Pancreas (tissue), 10 donors: ENCODE data around the gene NPIPA1. TPM values are rescaled to one million over a fixed set of nuclear protein-coding genes. Genes with fewer than 3 reads are reported as not detected.
"Not testable (repeated sequence)": the region's sequence is repeated elsewhere in the genome, so short reads cannot be mapped to it uniquely, and the experiment has no call there.

Experiments
- ATAC-seq, 4 donors: fragments of 200-7000 bp; cut with Tn5 transposase; one replicate each; pipeline versions ENCODE4 v1.8.0 to v1.9.1; 2020; ENCODE audit warnings: mild to moderate bottlenecking in 4 of 4, moderate library complexity in 4 of 4
- DNase-seq, 6 donors: peaks; one replicate each; pipeline ENCODE4 v3.0.0-alpha.2; 2020
- FAIRE-seq: peaks from 2 replicates; lab custom pipeline; 2012; peaks lifted over from hg19 to GRCh38; lab: Jason Lieb, UNC
- H3K27ac ChIP-seq, 4 donors: fragments of 200-600 bp; sonication (generic); 1 replicate in 3 of 4; 2 replicates in 1 of 4; pipeline versions ENCODE4 v1.5.0 to v1.8.0; 2020
- H3K27me3 ChIP-seq, 4 donors: fragments of 200-600 bp; one replicate each; pipeline ENCODE4 v1.8.0; 2021
- H3K36me3 ChIP-seq, 3 donors: fragments of 200-600 bp; sonication (generic) in 1 of 3; one replicate each; pipeline versions ENCODE4 v1.5.0 to v1.8.0; 2020 to 2021
- H3K4me1 ChIP-seq, 3 donors: fragments of 200-600 bp; one replicate each; pipeline ENCODE4 v1.8.0; 2021
- H3K4me3 ChIP-seq, 4 donors: fragments of 200-600 bp; sonication (generic) in 2 of 4; one replicate each; pipeline versions ENCODE4 v1.5.0 to v1.8.0; 2020 to 2021
- H3K9me3 ChIP-seq, 4 donors: fragments of 200-600 bp; one replicate each; pipeline ENCODE4 v1.8.0; 2021
- WGBS, 2 donors: extraction: QIAGEN DNeasy Blood & Tissue Kit; methylation state at CpG; one replicate each; pipeline ENCODE4 v1.1.7; 2013; 5-methylcytosine and 5-hydroxymethylcytosine counted together
- intact Hi-C, 3 donors: fragments of 100-400 bp; cut with DNase I; formaldehyde crosslinking; loops; one replicate each; pipeline versions ENCODE4 v1.11.1 to v1.14.2; 2022
- polyA plus RNA-seq, 2 donors: library from polyadenylated mRNA; stranded (reverse); fragments of 200-250 nt; gene quantifications; one replicate each; pipeline ENCODE4 v1.2.3, GENCODE V29; 2013
- total RNA-seq, 6 donors: library from RNA; stranded (reverse); fragmentation: NEBNext Ultra II Directional in 4 of 6; extraction: Animal tissue kit (Norgen Biotek cat#: 25700) in 4 of 6; gene quantifications; one replicate each; pipeline versions ENCODE4 v1.2.1 to v1.2.4, GENCODE V29; 2021 to 2023
- donor health status: healthy with polysubstance abuse.
- donor health status: DM: no; HTN: no; CAD: no; lungs with moderate emphysema.
- donor health status: DM: no; HTN: no; CAD: no.
- donor health status: control.
- donor health status: control.
- donor health status: Bipolar disorder and iron deficiency.
- donor health status: DM: yes; HTN: yes; CAD: no.
- donor health status: DM: no; HTN: no; CAD: no.
- donor health status: DM: no; HTN: no; CAD: no.
- donor health status: DM: yes; HTN: yes; CAD: no.

Gene NPIPA1
- total and polyA plus RNA-seq, 8 donors = 22.8 to 126 (median 38.2) TPM

DNA sequence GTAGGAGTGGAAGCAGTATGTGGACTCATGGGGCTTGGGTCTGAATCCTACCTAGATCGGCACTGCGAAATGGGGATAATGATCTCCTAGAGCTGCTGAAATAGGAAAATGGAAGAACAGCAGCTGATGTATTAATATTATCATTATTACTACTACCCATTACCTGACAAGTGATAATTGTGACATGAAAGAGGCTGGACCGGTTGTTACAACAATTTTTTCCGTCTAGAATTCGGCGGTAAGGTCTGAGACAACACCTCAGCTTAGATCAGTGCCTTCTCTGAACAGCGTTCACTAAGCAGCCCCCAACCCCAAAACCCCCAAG is 37.0 kb downstream of the NPIPA1 start:
- H3K4me3 ChIP-seq = peak overlapping the region; percentile 80 to 96 (median 88)
- WGBS, 2 donors = 1% methylated on average over 7 of the region's 7 CpGs
- intact Hi-C loops, H3K36me3 ChIP-seq, FAIRE-seq, DNase-seq, ATAC-seq, H3K27me3 ChIP-seq, H3K9me3 ChIP-seq: not testable (repeated sequence)
- H3K27ac ChIP-seq = peak overlapping the region; percentile 93 to 98 (median 96)
- peaks cover 8 to 23% (median 12%) of the 10 kb centered on the region in 3 donors for H3K4me1 ChIP-seq

DNA sequence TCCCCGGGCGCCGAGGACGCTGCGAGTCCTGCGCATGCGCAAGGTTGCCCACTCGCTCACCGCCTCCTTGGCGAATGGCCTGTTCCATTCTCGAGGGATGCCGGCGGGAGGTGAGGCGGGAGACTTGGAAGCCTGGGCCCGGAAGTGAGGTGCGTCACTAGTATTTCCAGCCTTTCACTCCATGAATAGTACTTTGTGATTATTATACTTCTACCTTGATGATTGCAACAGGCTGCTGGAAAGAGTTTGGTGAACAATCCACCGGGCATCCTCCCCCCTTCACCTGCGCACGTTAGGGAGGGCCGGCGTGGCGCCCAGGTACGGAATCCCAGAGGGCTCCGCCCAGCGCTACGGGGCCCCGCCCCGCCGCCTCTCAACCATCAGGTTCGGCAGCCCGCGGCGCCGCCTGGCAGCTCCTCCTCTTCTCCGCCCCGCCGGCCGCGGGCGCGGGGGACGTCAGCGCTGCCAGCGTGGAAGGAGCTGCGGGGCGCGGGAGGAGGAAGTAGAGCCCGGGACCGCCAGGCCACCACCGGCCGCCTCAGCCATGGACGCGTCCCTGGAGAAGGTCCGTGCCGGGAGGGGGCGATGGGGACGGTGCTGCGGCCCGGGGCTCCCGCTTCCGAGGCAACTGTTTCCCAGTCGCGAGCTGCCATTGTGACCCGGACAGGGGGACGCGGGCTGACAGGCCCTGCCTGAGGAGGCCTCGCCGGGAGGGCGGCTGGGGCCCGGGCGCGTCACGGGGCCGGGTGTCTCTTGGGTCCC is 37.6 kb downstream of the NPIPA1 start, which contains the start of gene PDXDC1:
Gene PDXDC1 (plus strand): TSS at position 371 of the 762 bp plus-strand sequence. CDS start 174 bp downstream, at position 545.
- ATAC-seq = peak; percentile 91 to 96 (median 95)
- FAIRE-seq = not testable (repeated sequence)

DNA sequence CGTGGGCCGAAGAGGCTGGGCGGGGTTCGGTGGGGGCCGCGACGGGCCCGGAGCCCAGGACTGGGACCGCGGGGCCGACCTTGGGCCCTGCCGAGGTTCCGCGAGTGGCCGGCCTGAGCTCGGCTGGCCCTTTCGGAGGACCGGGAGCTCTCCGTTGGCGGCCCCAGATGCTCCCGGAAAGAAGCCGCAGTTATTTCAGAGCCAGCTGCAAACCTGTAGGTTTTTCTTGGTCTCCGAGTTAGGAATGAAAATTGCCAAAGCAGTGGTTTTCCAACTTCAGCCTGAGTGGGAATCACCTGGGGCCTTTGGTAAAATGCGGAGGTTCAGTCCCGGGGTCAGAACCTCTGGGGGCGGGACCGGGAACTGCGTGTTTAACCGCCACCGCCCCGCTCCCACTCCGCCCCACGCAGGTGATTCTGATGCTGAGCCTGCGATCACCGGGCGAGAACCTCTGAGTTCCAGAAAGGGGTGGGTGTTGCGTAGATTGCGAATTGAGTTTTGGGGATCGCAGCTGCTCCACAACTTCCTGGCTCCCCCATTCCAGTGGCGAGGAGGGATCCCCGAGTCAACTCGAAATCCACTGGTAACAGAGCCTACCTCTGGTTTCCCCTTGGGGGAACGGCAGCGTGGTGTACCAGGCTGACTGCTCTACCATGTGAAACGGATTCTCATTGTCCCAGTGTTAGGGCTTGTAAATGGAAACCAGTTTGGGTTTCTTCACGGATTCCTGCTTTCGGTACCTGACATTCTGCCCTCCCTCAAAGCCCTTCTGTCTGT is 38.4 kb downstream of the NPIPA1 start:
- H3K9me3 ChIP-seq, H3K27me3 ChIP-seq, intact Hi-C loops, FAIRE-seq, H3K36me3 ChIP-seq: not testable (repeated sequence)
- Histone ChIP-seq H3K4me3 (peak overlapping the region; percentile 80 to 96 (median 88)), H3K27ac (peak overlapping the region; percentile 93 to 98 (median 96)), H3K4me1 (peaks cover 21 to 37% (median 25%) of the 10 kb centered on the region in 3 donors)
- DNase-seq (peak; percentile 63 to 87 (median 69)), ATAC-seq (peak; percentile 39 to 44 (median 42))
- 1% methylated on average over 39 to 47 of the region's 47 CpGs for WGBS, 2 donors

More for the DNA sequence above, 37.6 kb downstream of the NPIPA1 start, which contains the start of gene PDXDC1:
- H3K36me3 ChIP-seq, intact Hi-C loops, H3K27me3 ChIP-seq, H3K9me3 ChIP-seq: not testable (repeated sequence)
- Histone ChIP-seq H3K4me1 (peaks cover 13 to 29% (median 17%) of the 10 kb centered on the region in 3 donors), H3K27ac (peak within 1 kb of the TSS; percentile 93 to 98 (median 96)), H3K4me3 (peak within 1 kb of the TSS; percentile 80 to 96 (median 88))
- 1% methylated on average over 69 to 74 of the region's 74 CpGs for WGBS, 2 donors
- peak; percentile 98 to 100 (median 99) for DNase-seq

DNA sequence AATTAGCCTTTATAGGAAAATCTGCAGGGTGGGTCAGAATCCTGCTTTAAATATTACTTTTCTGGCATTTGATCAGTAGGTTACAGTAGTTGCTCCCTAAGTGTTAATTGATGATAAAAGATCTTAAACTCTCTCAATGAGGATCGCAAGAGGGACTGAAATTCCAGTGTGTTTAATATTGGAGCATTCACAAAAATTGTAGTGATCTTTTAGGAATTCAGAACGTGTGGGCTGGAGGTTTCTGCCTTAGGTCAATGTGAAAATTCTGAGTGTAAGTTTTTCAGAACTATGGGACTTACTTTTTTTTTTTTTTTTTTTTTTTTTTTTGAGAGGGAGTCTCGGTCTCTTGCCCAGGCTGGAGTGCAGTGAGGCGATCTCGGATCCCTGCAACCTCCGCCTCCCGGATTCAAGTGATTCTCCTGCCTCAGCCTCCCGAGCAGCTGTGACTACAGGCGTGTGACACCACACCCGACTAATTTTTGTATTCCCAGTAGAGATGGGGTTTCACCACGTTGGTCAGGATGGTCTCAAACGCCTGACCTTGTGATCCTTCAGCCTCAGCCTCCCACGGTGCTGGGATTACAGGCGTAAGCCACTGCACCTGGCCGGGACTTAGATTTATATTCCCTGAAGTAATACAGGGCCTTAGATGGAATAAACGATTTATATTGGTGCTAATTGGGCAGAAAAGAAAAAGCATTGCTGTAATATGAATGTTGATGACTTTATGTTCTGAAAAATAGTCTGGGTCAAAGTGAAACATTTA is 39.9 kb downstream of the NPIPA1 start:
- H3K27ac ChIP-seq, intact Hi-C loops, H3K27me3 ChIP-seq, H3K9me3 ChIP-seq, DNase-seq, H3K36me3 ChIP-seq, ATAC-seq, H3K4me3 ChIP-seq, FAIRE-seq: not testable (repeated sequence)
- WGBS, 2 donors = 61 to 67% methylated on average over 13 to 14 of the region's 16 CpGs
- peaks cover 32 to 48% (median 41%) of the 10 kb centered on the region in 3 donors for H3K4me1 ChIP-seq

DNA sequence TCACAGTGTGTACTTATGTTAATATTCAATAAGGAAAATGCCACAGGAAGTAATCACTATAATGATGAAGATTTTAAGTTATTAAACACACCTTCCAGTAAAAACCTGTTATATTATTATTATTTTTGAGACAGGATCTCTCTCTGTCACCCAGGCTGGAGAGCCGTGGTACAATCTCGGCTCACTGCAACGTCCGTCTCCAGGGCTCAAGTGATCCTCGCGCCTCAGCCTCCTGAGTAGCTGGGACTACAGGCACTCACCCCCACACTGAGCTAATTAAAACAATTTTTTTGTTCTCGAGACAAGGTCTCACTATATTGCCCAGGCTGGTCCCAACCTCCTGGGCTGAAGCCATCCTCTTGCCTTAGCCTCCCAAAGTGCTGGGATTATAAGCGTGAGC is 41.0 kb downstream of the NPIPA1 start:
- intact Hi-C loops = not testable (repeated sequence)
- H3K27ac ChIP-seq = peak overlapping the region in 2 of 4 donors; percentile 5 to 24

DNA sequence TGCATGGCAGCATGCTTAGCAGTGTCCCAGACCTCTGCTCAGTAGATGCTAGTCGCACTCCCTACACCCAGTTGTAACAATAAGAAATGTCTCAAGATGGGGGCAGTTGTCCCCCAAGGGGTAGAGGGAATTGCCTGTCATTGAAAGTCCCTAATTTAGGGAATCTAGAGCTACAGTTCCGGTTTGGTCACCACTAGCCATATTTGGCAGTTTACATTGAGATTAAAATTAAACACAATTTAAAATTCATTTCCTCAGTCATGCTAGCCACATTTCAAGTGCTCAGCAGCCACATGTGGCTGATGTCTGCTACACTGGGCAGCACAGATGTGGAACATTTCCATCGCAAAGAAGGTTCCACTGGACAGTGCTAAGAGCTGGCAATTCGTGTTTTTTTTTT is 41.7 kb downstream of the NPIPA1 start:
- H3K4me3 ChIP-seq, intact Hi-C loops, H3K36me3 ChIP-seq, FAIRE-seq, H3K27me3 ChIP-seq, ATAC-seq, H3K9me3 ChIP-seq, DNase-seq: not testable (repeated sequence)
- WGBS, 2 donors = 53 to 57% methylated on average over 4 of the region's 4 CpGs
- Histone ChIP-seq H3K27ac (peak overlapping the region; percentile 5 to 60 (median 32)), H3K4me1 (peaks cover 35 to 52% (median 46%) of the 10 kb centered on the region in 3 donors)

More for the DNA sequence above, 41.0 kb downstream of the NPIPA1 start:
- WGBS, 2 donors = 80 to 82% methylated on average over 8 of the region's 8 CpGs
- peaks cover 35 to 55% (median 48%) of the 10 kb centered on the region in 3 donors for H3K4me1 ChIP-seq
- H3K27me3 ChIP-seq, H3K36me3 ChIP-seq, ATAC-seq, FAIRE-seq, H3K4me3 ChIP-seq, H3K9me3 ChIP-seq, DNase-seq: not testable (repeated sequence)

DNA sequence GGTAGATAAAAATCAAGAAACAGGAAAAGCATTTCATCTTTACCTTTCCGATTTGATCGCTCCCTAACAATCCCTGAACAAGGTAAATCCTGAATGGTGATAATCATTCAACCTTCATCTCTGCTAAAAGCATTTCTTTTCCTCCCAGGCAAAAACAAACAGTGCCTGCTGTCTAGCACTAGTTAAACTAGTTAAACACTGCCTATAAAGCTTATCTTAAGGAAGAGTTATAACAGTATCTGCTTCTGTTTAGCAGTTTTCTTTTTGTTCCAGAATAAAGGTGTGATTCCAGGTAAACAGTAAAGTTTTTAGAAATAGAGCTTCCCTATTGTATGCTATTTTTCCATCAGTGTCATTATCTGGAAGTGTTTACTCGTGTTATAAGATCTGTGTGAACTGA is 44.0 kb downstream of the NPIPA1 start:
- Histone ChIP-seq H3K27ac (peak overlapping the region in 1 of 4 donors; percentile 50), H3K4me1 (peaks cover 36 to 54% (median 42%) of the 10 kb centered on the region in 3 donors)
- DNase-seq, H3K4me3 ChIP-seq, H3K36me3 ChIP-seq, FAIRE-seq, H3K9me3 ChIP-seq, intact Hi-C loops, H3K27me3 ChIP-seq: not testable (repeated sequence)
- peak in 2 of 4 donors; percentile 2 to 17 for ATAC-seq
- 20 to 27% methylated on average over 3 of the region's 3 CpGs for WGBS, 2 donors

DNA sequence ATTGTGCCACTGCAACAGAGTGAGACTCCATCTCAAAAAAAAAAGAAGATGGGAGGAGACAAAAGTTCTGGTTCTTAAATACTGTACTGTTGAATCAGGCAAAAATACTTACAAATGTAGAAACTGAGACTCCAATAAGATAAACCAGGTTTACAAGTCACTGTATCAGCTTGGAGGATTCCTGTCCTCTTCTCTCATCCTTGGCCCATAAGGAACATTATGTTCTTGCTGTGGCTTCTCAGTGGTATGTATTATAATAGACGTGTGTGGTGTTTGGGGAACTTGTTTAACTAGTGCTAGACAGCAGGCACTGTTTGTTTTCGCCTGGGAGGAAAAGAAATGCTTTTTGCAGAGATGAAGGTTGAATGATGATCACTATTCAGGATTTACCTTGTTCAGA is 45.3 kb downstream of the NPIPA1 start:
- H3K9me3 ChIP-seq, H3K36me3 ChIP-seq, DNase-seq, H3K27me3 ChIP-seq, intact Hi-C loops, H3K4me3 ChIP-seq, FAIRE-seq: not testable (repeated sequence)
- Histone ChIP-seq H3K4me1 (peaks cover 44 to 57% (median 47%) of the 10 kb centered on the region in 3 donors), H3K27ac (peak overlapping the region in 2 of 4 donors; percentile 41 to 46)
- peak; percentile 8 to 54 (median 22) for ATAC-seq
- WGBS, 2 donors = 0 to 11% methylated on average over 1 of the region's 2 CpGs

DNA sequence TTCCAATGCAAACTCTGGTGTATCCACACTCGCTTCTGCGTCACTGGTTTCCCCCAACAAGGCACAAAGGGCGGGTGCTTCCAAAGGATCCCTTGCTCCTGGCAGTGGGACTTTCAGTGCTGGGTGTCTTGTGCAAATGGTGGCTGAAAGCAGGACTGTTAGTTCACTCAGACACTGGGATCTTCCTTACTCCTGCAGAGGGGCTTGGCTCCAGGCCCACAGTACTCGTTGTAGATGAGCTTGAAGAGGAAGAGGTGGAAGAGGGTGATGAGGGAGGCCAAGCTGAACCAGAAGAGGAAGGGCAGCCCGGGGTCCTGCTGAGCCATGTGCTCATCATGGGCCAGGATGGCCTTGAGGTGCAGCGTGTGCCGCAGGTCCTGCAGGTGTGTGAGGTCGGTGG is 50.8 kb downstream of the NPIPA1 start:
- H3K27ac ChIP-seq, H3K36me3 ChIP-seq, H3K27me3 ChIP-seq, intact Hi-C loops, H3K4me3 ChIP-seq, FAIRE-seq, H3K9me3 ChIP-seq, DNase-seq: not testable (repeated sequence)
- WGBS, 2 donors = 66 to 75% methylated on average over 8 of the region's 8 CpGs
- peak in 3 of 4 donors; percentile 12 to 33 (median 12) for ATAC-seq
- H3K4me1 ChIP-seq = peaks cover 6 to 15% (median 9%) of the 10 kb centered on the region in 3 donors

DNA sequence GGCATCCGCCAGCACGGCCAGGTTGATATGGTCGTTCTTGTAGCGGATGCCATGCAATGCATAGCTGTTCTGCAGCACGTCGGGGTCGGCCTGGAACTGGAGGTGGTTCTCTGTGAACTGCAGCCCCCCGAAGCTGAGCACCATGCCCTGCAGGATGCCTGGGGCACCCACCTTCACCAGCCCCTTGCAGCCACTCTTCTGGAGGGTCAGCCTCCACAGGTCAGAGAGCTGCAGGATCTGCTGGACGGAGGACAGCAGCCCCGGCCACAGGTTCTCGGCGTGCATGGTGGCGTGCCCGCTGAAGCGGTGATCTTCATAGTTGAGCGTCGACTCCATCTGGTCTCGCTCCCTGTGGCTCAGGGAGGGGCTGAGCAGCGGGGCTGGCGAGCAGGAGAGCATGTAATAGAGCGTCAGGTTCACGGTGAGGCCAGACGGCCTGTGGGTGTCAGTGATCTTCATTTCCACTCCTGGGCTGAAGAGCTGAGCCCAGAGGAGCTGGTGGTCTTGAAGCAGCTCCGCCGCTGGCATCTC is 51.5 kb downstream of the NPIPA1 start:
- FAIRE-seq, H3K4me3 ChIP-seq, H3K27me3 ChIP-seq, H3K9me3 ChIP-seq, intact Hi-C loops, H3K36me3 ChIP-seq, H3K27ac ChIP-seq: not testable (repeated sequence)
- ATAC-seq (peak; percentile 12 to 72 (median 43)), DNase-seq (peak in 2 of 6 donors; percentile 33 to 83)
- WGBS, 2 donors = 90% methylated on average over 25 of the region's 25 CpGs
- peaks cover 5 to 15% (median 9%) of the 10 kb centered on the region in 3 donors for H3K4me1 ChIP-seq
